ENCODE measurements around the gene GNMT. TPM values are rescaled to one million over a fixed set of nuclear protein-coding genes. Genes with fewer than 3 reads are reported as not detected.

The GNMT gene
- total RNA-seq, result 0.19 TPM in 1 of 2 replicates, not detected in the other

DNA sequence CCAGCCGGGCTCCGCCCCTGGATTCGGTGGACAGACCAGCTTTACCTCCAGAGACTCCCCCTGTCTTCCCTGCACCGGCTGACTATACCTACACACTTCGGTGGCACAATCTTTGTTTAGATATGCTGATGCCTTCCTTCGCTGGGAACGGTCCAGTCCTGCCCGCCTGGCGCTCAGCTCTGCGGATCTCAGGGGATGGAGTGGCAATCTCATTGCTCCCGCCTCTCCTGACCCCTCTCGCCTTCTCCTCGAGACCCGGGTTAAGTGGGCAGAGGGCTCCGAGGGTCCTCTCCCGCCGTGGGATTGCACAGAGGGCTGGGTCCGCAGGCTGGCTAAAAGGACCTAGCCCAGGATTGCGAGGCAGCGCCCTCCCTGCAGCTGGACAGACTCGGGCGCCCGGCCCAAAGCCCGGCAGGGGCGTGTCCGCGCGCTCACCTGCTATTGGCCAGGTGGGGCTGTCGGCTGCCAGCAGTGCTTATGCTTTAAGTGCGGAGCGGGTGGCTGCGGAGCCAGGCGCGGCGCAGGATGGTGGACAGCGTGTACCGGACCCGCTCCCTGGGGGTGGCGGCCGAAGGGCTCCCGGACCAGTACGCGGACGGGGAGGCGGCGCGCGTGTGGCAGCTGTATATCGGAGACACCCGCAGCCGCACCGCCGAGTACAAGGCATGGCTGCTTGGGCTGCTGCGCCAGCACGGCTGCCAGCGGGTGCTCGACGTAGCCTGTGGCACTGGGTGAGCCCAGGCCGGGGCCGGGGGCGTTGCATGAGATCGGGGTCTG is at the start of gene GNMT:
Gene GNMT (plus strand): TSS at position 512 of the 777 bp plus-strand sequence. CDS start 14 bp downstream, at position 526.

DNA sequence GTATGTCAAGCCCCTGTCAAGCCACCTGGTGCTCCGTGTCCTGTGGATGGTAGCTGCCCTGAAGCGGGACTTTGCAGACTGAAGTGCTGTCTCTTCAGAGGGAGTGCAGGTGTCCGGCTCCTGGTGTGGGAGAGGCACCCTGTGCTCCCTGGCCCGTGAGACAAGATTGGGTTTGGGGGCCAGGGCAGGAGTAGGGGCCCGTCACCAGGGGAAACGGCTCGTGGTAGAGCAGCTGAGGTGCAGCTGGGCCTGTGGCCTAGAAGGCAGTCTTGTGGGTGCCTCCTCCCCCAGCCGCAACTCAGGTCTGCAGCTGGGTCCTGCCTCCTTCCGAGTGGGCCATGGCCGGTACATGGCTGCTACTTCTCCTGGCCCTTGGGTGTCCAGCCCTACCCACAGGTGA is 44.8 kb upstream of the GNMT start, which contains the start of gene PTCRA:
Gene PTCRA (plus strand): TSS at position 322 of the 400 bp plus-strand sequence. CDS start 17 bp downstream, at position 339.

DNA sequence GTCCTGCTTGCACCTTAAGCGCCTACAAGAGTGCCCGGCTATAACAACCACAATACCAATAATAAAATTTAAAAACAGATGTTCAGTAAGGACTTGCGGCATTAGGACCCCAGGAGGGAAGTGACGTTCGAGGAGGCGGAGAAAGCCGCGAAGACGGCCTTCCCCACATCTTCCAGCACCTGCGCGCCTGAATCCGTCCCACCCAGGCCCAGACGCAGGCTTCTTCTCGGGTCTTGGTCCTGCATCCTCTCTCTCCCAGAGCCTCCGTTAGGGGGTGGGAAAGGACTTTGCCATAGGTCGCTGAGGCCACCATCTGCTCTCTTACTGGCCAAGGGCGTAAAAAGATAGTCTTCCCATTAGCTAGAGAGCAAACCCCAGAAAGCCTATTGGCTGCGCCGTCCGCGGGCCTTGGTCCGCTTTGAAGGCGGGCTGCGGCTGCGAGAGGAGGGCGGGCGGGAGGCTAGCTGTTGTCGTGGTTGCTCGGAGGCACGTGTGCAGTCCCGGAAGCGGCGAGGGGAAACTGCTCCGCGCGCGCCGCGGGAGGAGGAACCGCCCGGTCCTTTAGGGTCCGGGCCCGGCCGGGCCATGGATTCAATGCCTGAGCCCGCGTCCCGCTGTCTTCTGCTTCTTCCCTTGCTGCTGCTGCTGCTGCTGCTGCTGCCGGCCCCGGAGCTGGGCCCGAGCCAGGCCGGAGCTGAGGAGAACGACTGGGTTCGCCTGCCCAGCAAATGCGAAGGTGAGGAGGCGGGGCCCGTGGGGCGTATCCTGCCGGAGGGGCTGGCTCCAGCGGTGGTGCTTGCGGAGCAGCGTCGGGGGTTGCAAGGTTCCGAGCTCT is 31.4 kb upstream of the GNMT start, which contains the start of gene CNPY3:
Gene CNPY3 (plus strand): TSS at position 495 of the 835 bp plus-strand sequence. CDS start 91 bp downstream, at position 586.

DNA sequence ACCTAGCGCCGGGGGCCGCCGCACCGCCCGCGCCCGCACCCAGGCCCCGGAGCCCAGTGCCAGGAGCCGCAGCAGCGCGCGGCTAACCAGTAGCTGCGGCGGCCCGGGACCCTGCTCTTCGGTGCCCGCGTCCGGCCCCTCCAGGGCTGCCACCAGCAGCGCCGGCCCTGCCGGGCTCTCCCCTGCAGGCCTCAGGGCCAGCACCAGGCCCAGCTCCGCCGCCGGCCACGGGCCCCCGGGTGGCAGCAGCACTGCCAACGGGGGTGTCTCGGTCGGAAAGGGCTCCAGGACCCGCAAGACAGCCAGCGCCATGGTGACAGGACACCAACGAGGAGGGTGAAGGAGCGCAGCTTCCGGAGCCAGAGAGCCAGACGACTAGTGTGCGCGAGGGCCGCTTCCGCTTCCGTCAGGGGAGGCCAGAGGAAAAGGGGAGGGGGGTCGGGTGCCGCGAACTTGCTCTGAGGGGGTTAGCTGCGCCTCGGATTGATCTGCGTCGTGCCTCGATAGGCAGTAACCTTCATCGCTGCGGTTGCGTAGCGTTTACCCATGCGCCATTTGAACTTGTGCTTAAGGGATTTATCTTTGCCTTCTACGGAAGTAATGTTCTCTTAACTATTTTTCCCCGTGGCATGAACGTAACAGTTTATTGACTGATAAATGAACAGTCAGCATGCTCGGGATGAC is 18.4 kb downstream of the GNMT start, which contains the start of gene PEX6:
Gene PEX6 (minus strand): TSS at position 343 of the 684 bp plus-strand sequence. CDS start 31 bp downstream, at position 312.

DNA sequence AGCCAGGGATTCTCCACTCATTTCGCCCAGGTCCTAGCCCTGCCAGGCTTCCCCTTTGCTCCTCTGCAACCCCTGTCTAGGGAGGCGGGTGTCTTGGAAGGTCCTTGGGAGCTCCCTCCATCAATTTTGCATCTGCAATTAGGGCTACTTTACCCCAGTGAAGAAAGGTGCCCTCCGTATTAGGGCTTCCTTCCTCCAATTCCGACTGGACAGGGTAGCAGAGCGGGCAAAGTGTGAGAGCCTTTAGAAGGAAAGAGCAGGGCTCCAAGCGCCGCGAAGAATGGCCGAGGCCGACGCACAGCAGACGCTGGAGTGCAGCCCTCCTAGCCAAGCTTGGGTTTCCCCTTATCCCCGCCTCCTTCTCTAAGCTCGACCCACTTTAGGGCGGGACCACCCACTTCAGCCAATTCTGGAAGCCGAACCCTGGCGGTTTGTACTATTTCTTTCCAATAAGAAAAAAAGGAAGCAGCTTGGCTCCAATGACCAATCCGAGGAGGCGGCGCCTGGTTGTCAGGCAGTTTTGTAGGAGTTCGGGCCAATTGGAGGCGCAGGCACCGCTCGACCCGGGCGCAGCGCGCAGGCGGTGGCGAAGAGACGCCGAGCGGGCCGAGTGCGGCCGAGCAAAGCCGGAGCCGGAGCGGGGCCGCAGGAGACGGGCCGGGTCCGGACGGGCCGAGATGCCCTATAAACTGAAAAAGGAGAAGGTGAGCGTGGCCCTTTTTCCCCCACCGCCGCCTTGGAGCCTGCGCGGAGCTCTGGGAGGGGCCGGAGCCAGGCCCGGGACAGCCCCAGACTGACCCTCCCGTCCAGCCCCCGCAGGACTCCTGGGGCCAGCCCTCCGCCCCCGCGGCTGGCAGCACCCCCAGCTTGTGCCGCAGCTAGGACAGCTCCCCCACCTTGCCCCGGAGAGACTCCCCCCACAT is 23.7 kb downstream of the GNMT start, which contains the start of gene PPP2R5D:
Gene PPP2R5D (plus strand): TSS at position 570 of the 923 bp plus-strand sequence. CDS start 108 bp downstream, at position 678.

Other genes starting within 250 kb of the GNMT start
- gene PRPH2, start 238.2 kb upstream of the GNMT start, total RNA-seq, result 0.25 and 0.79 TPM in 2 replicates
- gene TBCC, start 214.7 kb upstream of the GNMT start, total RNA-seq, result 38.6 and 40.6 TPM in 2 replicates
- 6.2 and 8.0 TPM in 2 replicates for gene BICRAL, start 178.7 kb upstream of the GNMT start, total RNA-seq
- 78.2 and 79.4 TPM in 2 replicates for gene RPL7L1, start 81.1 kb upstream of the GNMT start, total RNA-seq
- gene PTCRA, start 44.7 kb upstream of the GNMT start, total RNA-seq, result 0.12 TPM in 1 of 2 replicates, not detected in the other
- 25.8 and 31.8 TPM in 2 replicates for gene CNPY3, start 31.3 kb upstream of the GNMT start, total RNA-seq
- gene PEX6, start 18.4 kb downstream of the GNMT start, total RNA-seq, result 24.0 and 35.3 TPM in 2 replicates
- 37.7 and 40.0 TPM in 2 replicates for gene PPP2R5D, start 23.8 kb downstream of the GNMT start, total RNA-seq
- 81.7 and 91.8 TPM in 2 replicates for gene MEA1, start 53.2 kb downstream of the GNMT start, total RNA-seq
- gene KLHDC3, start 53.5 kb downstream of the GNMT start, total RNA-seq, result 78.5 and 82.6 TPM in 2 replicates
- gene RRP36, start 60.9 kb downstream of the GNMT start, total RNA-seq, result 100.0 and 110 TPM in 2 replicates
- gene CUL7, start 93.1 kb downstream of the GNMT start, total RNA-seq, result 28.1 and 36.9 TPM in 2 replicates
- gene MRPL2, start 98.7 kb downstream of the GNMT start, total RNA-seq, result 15.3 and 16.6 TPM in 2 replicates
- gene KLC4, start 98.9 kb downstream of the GNMT start, total RNA-seq, result 11.4 and 15.2 TPM in 2 replicates
- gene PTK7, start 115.6 kb downstream of the GNMT start, total RNA-seq, result 13.2 and 13.7 TPM in 2 replicates
- 14.5 and 15.7 TPM in 2 replicates for gene SRF, start 210.5 kb downstream of the GNMT start, total RNA-seq
- gene CUL9, start 221.4 kb downstream of the GNMT start, total RNA-seq, result 21.3 and 23.7 TPM in 2 replicates